GM18526 (cell line): ENCODE results near the gene TTC27.

Experiments
- POLR2A ChIP-seq: IDR thresholded peaks from 3 replicates; pipeline ENCODE4 v1.6.1; 2011; ENCODE audit not compliant: insufficient read length; ENCODE audit errors: extremely low read depth

TTC27 gene

GRCh38 chr2:32841931-32842898 is 214.4 kb downstream of the TTC27 start:
- no peak for TF ChIP-seq POLR2A

GRCh38 chr2:32843699-32844098 is 215.8 kb downstream of the TTC27 start:
- no peak for TF ChIP-seq POLR2A

- no peak for TF ChIP-seq POLR2A
Measured at GRCh38 chr2:32844253-32844652, 216.4 kb downstream of the TTC27 start.

GRCh38 chr2:32847734-32848133 is 219.9 kb downstream of the TTC27 start:
- no peak for TF ChIP-seq POLR2A

GRCh38 chr2:32849456-32850194 is 221.8 kb downstream of the TTC27 start:
- no peak for TF ChIP-seq POLR2A

- no peak for TF ChIP-seq POLR2A
Measured at GRCh38 chr2:32851777-32852439, 224.1 kb downstream of the TTC27 start.

GRCh38 chr2:32852856-32853255 is 225.0 kb downstream of the TTC27 start:
- TF ChIP-seq POLR2A: no peak

- TF ChIP-seq POLR2A: no peak
Measured at GRCh38 chr2:32856891-32857290, 229.0 kb downstream of the TTC27 start.

- TF ChIP-seq POLR2A: no peak
Measured at GRCh38 chr2:32858713-32859112, 230.9 kb downstream of the TTC27 start.

GRCh38 chr2:32860385-32860784 is 232.5 kb downstream of the TTC27 start:
- TF ChIP-seq POLR2A: no peak

- TF ChIP-seq POLR2A: no peak
Measured at GRCh38 chr2:32862269-32863055, 234.6 kb downstream of the TTC27 start.

- TF ChIP-seq POLR2A: no peak
Measured at GRCh38 chr2:32863326-32863725, 235.5 kb downstream of the TTC27 start.

GRCh38 chr2:32863803-32864202 is 236.0 kb downstream of the TTC27 start:
- no peak for TF ChIP-seq POLR2A

- no peak for TF ChIP-seq POLR2A
Measured at GRCh38 chr2:32864334-32865111, 236.7 kb downstream of the TTC27 start.
